H1 (cell line): ENCODE results near the gene SNX32. TPM values are rescaled to one million over a fixed set of nuclear protein-coding genes. Genes with fewer than 3 reads are reported as not detected.

Experiments used
- CTCF ChIA-PET: fragments of 300-600 bp; sonication (Branson Sonifier 250); formaldehyde crosslinking; loops from one replicate; lab custom pipeline; 2021; ENCODE audit not compliant: partially characterized antibody; lab: Charles Lee
- POLR2A ChIA-PET: fragments of 300-600 bp; sonication (Branson Sonifier 250); formaldehyde crosslinking; loops from one replicate; lab custom pipeline; 2021; ENCODE audit warnings: inconsistent platforms; ENCODE audit not compliant: partially characterized antibody; lab: Charles Lee
- DNase-seq, 2 experiments: peaks; one replicate each; pipeline versions ENCODE4 v3.0.0 to v3.0.0-alpha.2; 2010 to 2022; ENCODE audit warnings: low spot score in 2 of 2, low read depth in 1 of 2, mixed read lengths in 1 of 2
- FAIRE-seq: peaks from 2 replicates; lab custom pipeline; 2011; peaks lifted over from hg19 to GRCh38; lab: Jason Lieb, UNC
- H2AFZ ChIP-seq: 2 replicates; pipeline ENCODE4 v1.8.1; 2012; ENCODE audit warnings: low read length, inconsistent platforms
- H2AK5ac ChIP-seq: 2 replicates; pipeline ENCODE4 v1.6.1; 2013; ENCODE audit warnings: low read depth, low read length
- H2BK120ac ChIP-seq: replicated peaks from 2 replicates; pipeline ENCODE3; 2013; ENCODE audit warnings: low read depth, low read length, inconsistent platforms
- H2BK12ac ChIP-seq: 2 replicates; pipeline ENCODE4 v1.6.1; 2013; ENCODE audit warnings: low read depth, low read length
- H2BK15ac ChIP-seq: 2 replicates; pipeline ENCODE4 v1.6.1; 2013; ENCODE audit warnings: low read length
- H2BK20ac ChIP-seq: 2 replicates; pipeline ENCODE4 v1.6.1; 2013; ENCODE audit warnings: low read length
- H2BK5ac ChIP-seq: 2 replicates; pipeline ENCODE4 v1.6.1; 2013; ENCODE audit warnings: low read depth, low read length
- H3K14ac ChIP-seq: 2 replicates; pipeline ENCODE4 v1.6.1; 2013; ENCODE audit warnings: inconsistent platforms; ENCODE audit not compliant: insufficient read length
- H3K18ac ChIP-seq: 2 replicates; pipeline ENCODE4 v1.6.1; 2013; ENCODE audit warnings: low read length; ENCODE audit errors: extremely low read depth
- H3K23ac ChIP-seq: 2 replicates; pipeline ENCODE4 v1.6.1; 2013; ENCODE audit warnings: inconsistent platforms; ENCODE audit not compliant: insufficient read length
- H3K23me2 ChIP-seq: 2 replicates; pipeline ENCODE4 v1.6.1; 2013; ENCODE audit warnings: low read depth, low read length
- H3K27ac ChIP-seq: 2 replicates; pipeline ENCODE4 v1.6.1; 2011; ENCODE audit warnings: low read depth, low read length, inconsistent platforms
- H3K27me3 ChIP-seq, 4 experiments: replicated peaks in 1 of 4; 1 replicate in 1 of 4; 2 replicates in 3 of 4; pipeline versions ENCODE4 v1.6.1 to v1.8.1; 2011 to 2013; ENCODE audit warnings: low read length in 3 of 4, mild to moderate bottlenecking in 3 of 4, inconsistent platforms in 2 of 4, mixed read lengths in 2 of 4, moderate library complexity in 1 of 4; ENCODE audit not compliant: control insufficient read depth in 3 of 4, insufficient read depth in 3 of 4; ENCODE audit errors: extremely low read depth in 1 of 4
- H3K36me3 ChIP-seq, 4 experiments: 2 replicates each; pipeline versions ENCODE4 v1.6.1 to v1.8.1; 2011 to 2013; ENCODE audit warnings: mild to moderate bottlenecking in 4 of 4, low read length in 3 of 4, moderate library complexity in 2 of 4, control low read depth in 1 of 4, inconsistent platforms in 1 of 4; ENCODE audit not compliant: insufficient read depth in 4 of 4, control insufficient read depth in 2 of 4
- H3K4ac ChIP-seq: replicated peaks from 2 replicates; pipeline ENCODE3; 2013; ENCODE audit warnings: low read length, low read depth, mixed read lengths, inconsistent platforms; ENCODE audit not compliant: insufficient read length
- H3K4me1 ChIP-seq, 4 experiments: replicated peaks in 1 of 4; 1 replicate in 1 of 4; 2 replicates in 3 of 4; pipeline versions ENCODE4 v1.6.1 to v1.8.1; 2011 to 2013; ENCODE audit warnings: low read length in 3 of 4, inconsistent platforms in 2 of 4, mixed read lengths in 1 of 4; ENCODE audit not compliant: insufficient read depth in 4 of 4, control insufficient read depth in 3 of 4
- H3K4me2 ChIP-seq, 2 experiments: 2 replicates each; pipeline versions ENCODE4 v1.6.1 to v1.8.1; 2011 to 2013; ENCODE audit warnings: low read depth in 2 of 2, low read length in 2 of 2, control low read depth in 1 of 2, inconsistent platforms in 1 of 2, mild to moderate bottlenecking in 1 of 2; ENCODE audit not compliant: insufficient read depth in 1 of 2
- H3K4me3 ChIP-seq, 4 experiments: fragments of 200-600, 300-600 bp in 1 of 4; sonication (generic), shearing (Covaris generic), sonication (Bioruptor Twin) in 1 of 4; 2 replicates each; pipeline versions ENCODE4 v1.5.1 to v1.8.1; 2011 to 2016; ENCODE audit warnings: low read length in 4 of 4, low read depth in 3 of 4, control low read depth in 2 of 4, inconsistent platforms in 2 of 4, mild to moderate bottlenecking in 2 of 4, mixed read lengths in 1 of 4, moderate library complexity in 1 of 4; ENCODE audit not compliant: insufficient read depth in 2 of 4; ENCODE audit errors: extremely low read depth in 1 of 4
- H3K56ac ChIP-seq: replicated peaks from 2 replicates; pipeline ENCODE3; 2013; ENCODE audit warnings: low read depth, mild to moderate bottlenecking, mixed read lengths, low read length, inconsistent platforms; ENCODE audit not compliant: insufficient read length
- H3K79me1 ChIP-seq: 2 replicates; pipeline ENCODE4 v1.6.1; 2013; ENCODE audit warnings: low read depth, low read length, control low read depth
- H3K79me2 ChIP-seq, 2 experiments: 2 replicates each; pipeline versions ENCODE4 v1.6.1 to v1.8.1; 2012 to 2013; ENCODE audit warnings: low read length in 2 of 2, mild to moderate bottlenecking in 2 of 2, inconsistent platforms in 1 of 2; ENCODE audit not compliant: insufficient read depth in 2 of 2, control insufficient read depth in 1 of 2
- H3K9ac ChIP-seq, 4 experiments: replicated peaks in 1 of 4; 1 replicate in 1 of 4; 2 replicates in 3 of 4; pipeline versions ENCODE4 v1.6.1 to v1.8.1; 2011 to 2013; ENCODE audit warnings: low read depth in 3 of 4, low read length in 3 of 4, control low read depth in 2 of 4, mild to moderate bottlenecking in 2 of 4, moderate library complexity in 2 of 4, inconsistent platforms in 1 of 4; ENCODE audit errors: extremely low read depth in 1 of 4
- H3K9me3 ChIP-seq, 2 experiments: 2 replicates each; pipeline versions ENCODE4 v1.6.1 to v1.8.1; 2012 to 2013; ENCODE audit warnings: mild to moderate bottlenecking in 2 of 2, moderate library complexity in 2 of 2, control low read depth in 1 of 2, inconsistent platforms in 1 of 2, low read depth in 1 of 2, low read length in 1 of 2, mixed read lengths in 1 of 2; ENCODE audit not compliant: insufficient read depth in 2 of 2
- H4K20me1 ChIP-seq, 2 experiments: replicated peaks in 1 of 2; 2 replicates each; pipeline versions ENCODE3 to v1.8.1; 2011 to 2013; ENCODE audit warnings: inconsistent platforms in 2 of 2, low read length in 2 of 2, mild to moderate bottlenecking in 1 of 2; ENCODE audit not compliant: insufficient read depth in 2 of 2, control insufficient read depth in 1 of 2
- H4K5ac ChIP-seq: 2 replicates; pipeline ENCODE4 v1.6.1; 2013; ENCODE audit warnings: low read length, low read depth, mixed read lengths, inconsistent platforms; ENCODE audit not compliant: insufficient read length
- H4K8ac ChIP-seq: 2 replicates; pipeline ENCODE4 v1.8.0; 2013; ENCODE audit warnings: mild to moderate bottlenecking, moderate library complexity, low read length, inconsistent platforms; ENCODE audit not compliant: insufficient read depth; ENCODE audit errors: extremely low read depth
- H4K91ac ChIP-seq: replicated peaks from 2 replicates; pipeline ENCODE3; 2013; ENCODE audit warnings: low read length, mixed read lengths, inconsistent platforms; ENCODE audit not compliant: insufficient read length
- BRCA1 ChIP-seq: IDR thresholded peaks from 2 replicates; pipeline ENCODE4 v1.6.1; 2012; ENCODE audit warnings: low read depth, low read length, improper control_type of control experiment
- CBX8 ChIP-seq: fragments of 300-800, 300-1000 bp; sonication (generic); IDR thresholded peaks from 2 replicates; pipeline ENCODE4 v1.7.1; 2016; ENCODE audit warnings: low read depth, low read length, borderline replicate concordance
- CTBP2 ChIP-seq: IDR thresholded peaks from 2 replicates; pipeline ENCODE4 v1.7.0; 2011; ENCODE audit warnings: borderline replicate concordance, mild to moderate bottlenecking, moderate library complexity, mixed read lengths, low read length; ENCODE audit not compliant: insufficient read depth, insufficient read length
- FOSL1 ChIP-seq: IDR thresholded peaks from 2 replicates; pipeline ENCODE4 v1.6.1; 2011; ENCODE audit warnings: mild to moderate bottlenecking, low read depth, low read length, moderate library complexity; ENCODE audit not compliant: insufficient read depth
- NANOG ChIP-seq: IDR thresholded peaks from 2 replicates; pipeline ENCODE4 v1.6.1; 2011; ENCODE audit warnings: low read length, low read depth, mild to moderate bottlenecking, inconsistent platforms; ENCODE audit not compliant: insufficient read depth, poor library complexity, severe bottlenecking
- POLR2AphosphoS5 ChIP-seq: IDR thresholded peaks from 2 replicates; pipeline ENCODE4 v1.6.1; 2011; ENCODE audit warnings: low read depth, low read length
- POU5F1 ChIP-seq: IDR thresholded peaks from 2 replicates; pipeline ENCODE4 v1.6.1; 2011; ENCODE audit warnings: low read depth, mild to moderate bottlenecking, low read length, moderate library complexity
- SIRT6 ChIP-seq: IDR thresholded peaks from one replicate; pipeline ENCODE4 v1.7.1; 2012; ENCODE audit warnings: low read length, inconsistent platforms
- TCF12 ChIP-seq: IDR thresholded peaks from 2 replicates; pipeline ENCODE4 v1.6.1; 2011; ENCODE audit warnings: low read depth, mild to moderate bottlenecking, low read length
- WGBS, 2 experiments: shearing (Covaris generic) in 1 of 2; methylation state at CpG; one replicate each; pipeline versions ENCODE4 v1.1.6 to v1.1.7; 2013 to 2015; ENCODE audit warnings: low lambda C conversion rate in 2 of 2, mixed read lengths in 2 of 2, inconsistent platforms in 1 of 2, low coverage in 1 of 2, missing lambda C conversion rate in 1 of 2; ENCODE audit not compliant: insufficient replicate concordance in 2 of 2, insufficient coverage in 1 of 2, insufficient read length in 1 of 2; ENCODE audit errors: extremely low coverage in 1 of 2, missing lambda C conversion rate in 1 of 2; 5-methylcytosine and 5-hydroxymethylcytosine counted together
- polyA plus RNA-seq, 7 experiments: library from polyadenylated mRNA; depleted of rRNA in 3 of 7; stranded (reverse) in 5 of 7; unstranded in 2 of 7; fragments of >200 nt in 5 of 7; fragments of 200-250 nt in 2 of 7; gene quantifications; 1 replicate in 5 of 7; 2 replicates in 1 of 7; 4 replicates in 1 of 7; pipeline versions ENCODE4 v1.2.1 to v1.2.3, GENCODE V29; 2011 to 2013; ENCODE audit warnings: missing spikeins in 2 of 7, mixed read lengths in 2 of 7
- total RNA-seq: library from RNA; stranded (reverse); fragmentation: NEBNext Ultra II Directional; extraction: Animal tissue kit (Norgen Biotek cat#: 25700); gene quantifications from 2 replicates; pipeline ENCODE4 v1.2.1, GENCODE V29; 2021
- TF ChIP-seq, protein P1 (sequence below): IDR thresholded peaks from 2 replicates; pipeline ENCODE4 v1.6.1; 2012; ENCODE audit warnings: inconsistent platforms
- TF ChIP-seq, protein P2 (sequence below): IDR thresholded peaks from 2 replicates; pipeline ENCODE4 v1.6.1; 2012; ENCODE audit warnings: low read length, inconsistent platforms

SNX32 gene
- total and polyA plus RNA-seq, 2 of the 8 experiments (the other 6 are each of a cell fraction or from before 2014, with no cell fraction given): 0.76 to 2.2 TPM

DNA sequence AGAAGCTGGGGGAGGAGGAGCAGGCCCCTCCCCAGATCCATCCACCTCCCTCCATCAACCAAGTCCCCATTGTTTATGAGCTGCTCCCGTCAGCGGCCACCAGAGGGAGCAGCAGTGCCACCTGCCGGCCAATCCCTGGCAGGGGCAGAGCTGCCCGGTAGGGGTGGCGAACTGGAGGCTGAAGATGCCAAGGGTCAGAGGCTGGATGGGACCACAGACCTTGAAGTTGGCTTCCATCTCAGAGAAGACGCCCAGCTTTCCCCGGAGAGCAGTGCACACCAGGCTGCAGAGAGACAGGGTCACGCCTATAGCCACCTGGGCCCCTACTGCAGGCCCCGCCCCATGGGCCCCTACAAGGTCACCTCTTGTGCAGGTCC, 50.9 kb downstream of the SNX32 start:
- no peak overlapping the region for H3K4me3 ChIP-seq
- H4K5ac ChIP-seq: no peak overlapping the region
- no peak overlapping the region for H4K91ac ChIP-seq
- H3K14ac ChIP-seq: no peak overlapping the region
- H3K79me1 ChIP-seq: no peaks in the 10 kb centered on the region
- peak in 1 of 2 experiments; percentile 90 for DNase-seq
- H4K8ac ChIP-seq: no peak overlapping the region
- 37% methylated on average over 9 of the region's 9 CpGs; no CpG with 5 or more reads in 1 of the 2 experiments for WGBS, 2 experiments
- peaks cover 0 to 12% (median 7%) of the 10 kb centered on the region in 4 experiments; a peak in 5 of 7 replicates for H3K4me1 ChIP-seq
- H4K20me1 ChIP-seq: peaks cover 6 to 7% of the 10 kb centered on the region in 2 experiments
- H2AFZ ChIP-seq: no peak overlapping the region
- no peak overlapping the region for H2BK120ac ChIP-seq
- H3K27me3 ChIP-seq: peaks cover 0 to 4% (median 3%) of the 10 kb centered on the region in 4 experiments; a peak in 6 of 7 replicates
- H2BK15ac ChIP-seq: no peak overlapping the region
- CTCF ChIA-PET: interaction anchor here (0.6 to 19.6 kb wide), 63 partner anchors 7 to 1557 kb away, joined by 3 to 283 read pairs (median 4); partner anchors contain the start of genes BANF1, CATSPER1, CCDC85B and CFL1
- no peak overlapping the region for H3K4ac ChIP-seq
- no peak overlapping the region for H3K4me2 ChIP-seq
- no peak overlapping the region for H3K23ac ChIP-seq
- H2AK5ac ChIP-seq: no peak overlapping the region
- H2BK12ac ChIP-seq: no peak overlapping the region
- H3K23me2 ChIP-seq: peaks cover 12% of the 10 kb centered on the region
- H3K36me3 ChIP-seq: peaks cover 8 to 22% (median 18%) of the 10 kb centered on the region in 4 experiments; a peak in 7 of 8 replicates
- H3K79me2 ChIP-seq: peaks cover 0 to 4% of the 10 kb centered on the region in 2 experiments; a peak in 1 of 4 replicates
- FAIRE-seq: peak; percentile 58
- no peaks in the 10 kb centered on the region for H3K9me3 ChIP-seq
- H3K18ac ChIP-seq: no peak overlapping the region
- POLR2A ChIA-PET: interaction anchor here (0.6 to 39.7 kb wide), 3 partner anchors 25 to 167 kb away, joined by 3 to 1071 read pairs (median 4); partner anchors contain the start of genes CFL1, EFEMP2 and MUS81
- no peak overlapping the region for H3K9ac ChIP-seq
- H2BK20ac ChIP-seq: no peak overlapping the region
- H3K56ac ChIP-seq: no peak overlapping the region
- no peak overlapping the region for H3K27ac ChIP-seq
- H2BK5ac ChIP-seq: no peak overlapping the region
- TF ChIP-seq NANOG (no peak), POLR2AphosphoS5 (0 out of 2 replicates have a peak, but pooled peaks have one; percentile 24), BRCA1 (no peak), SIRT6 (no peak), CTBP2 (no peak), CBX8 (no peak), POU5F1 (no peak), TCF12 (no peak), FOSL1 (no peak)
- TF ChIP-seq, protein P1, sequence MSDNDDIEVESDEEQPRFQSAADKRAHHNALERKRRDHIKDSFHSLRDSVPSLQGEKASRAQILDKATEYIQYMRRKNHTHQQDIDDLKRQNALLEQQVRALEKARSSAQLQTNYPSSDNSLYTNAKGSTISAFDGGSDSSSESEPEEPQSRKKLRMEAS: no peak
- TF ChIP-seq, protein P2, sequence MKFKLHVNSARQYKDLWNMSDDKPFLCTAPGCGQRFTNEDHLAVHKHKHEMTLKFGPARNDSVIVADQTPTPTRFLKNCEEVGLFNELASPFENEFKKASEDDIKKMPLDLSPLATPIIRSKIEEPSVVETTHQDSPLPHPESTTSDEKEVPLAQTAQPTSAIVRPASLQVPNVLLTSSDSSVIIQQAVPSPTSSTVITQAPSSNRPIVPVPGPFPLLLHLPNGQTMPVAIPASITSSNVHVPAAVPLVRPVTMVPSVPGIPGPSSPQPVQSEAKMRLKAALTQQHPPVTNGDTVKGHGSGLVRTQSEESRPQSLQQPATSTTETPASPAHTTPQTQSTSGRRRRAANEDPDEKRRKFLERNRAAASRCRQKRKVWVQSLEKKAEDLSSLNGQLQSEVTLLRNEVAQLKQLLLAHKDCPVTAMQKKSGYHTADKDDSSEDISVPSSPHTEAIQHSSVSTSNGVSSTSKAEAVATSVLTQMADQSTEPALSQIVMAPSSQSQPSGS: no peak
